ENCODE data around the gene ZNF311.

Gene ZNF311

GRCh38 chr6:29009358-29009757 is 4.2 kb upstream of the ZNF311 start:
- DNase-seq = no peak

GRCh38 chr6:29008089-29008488 is 3.0 kb upstream of the ZNF311 start:
- no peaks in the 10 kb centered on the region for H3K4me1 ChIP-seq (ENCODE audit: low read length)
- no peak overlapping the region for H3K27ac ChIP-seq (ENCODE audit: low read length)
- H3K4me2 ChIP-seq (ENCODE audit: low read depth, low read length) = no peak overlapping the region
- H4K20me1 ChIP-seq (ENCODE audit: insufficient read depth, low read length) = no peaks in the 10 kb centered on the region
- no peaks in the 10 kb centered on the region for H3K9me2 ChIP-seq (replicated peaks; ENCODE audit: insufficient read depth, low read length)
- H3K9me3 ChIP-seq (replicated peaks; ENCODE audit: insufficient read depth, low read length) = no peaks in the 10 kb centered on the region
- H2AFZ ChIP-seq (ENCODE audit: low read length) = no peak overlapping the region
- no peak for DNase-seq
- no peaks in the 10 kb centered on the region for H3K79me2 ChIP-seq (ENCODE audit: low read length)
- TF ChIP-seq CTCF (IDR thresholded peaks at IDR 0.05; ENCODE audit: low read length) (no peak), EZH2phosphoT487 (IDR thresholded peaks at IDR 0.05; ENCODE audit: low read length) (no peak), EZH2 (optimal IDR thresholded peaks at IDR 0.05; ENCODE audit: low read depth, low read length) (no peak)
- H3K27me3 ChIP-seq (replicated peaks; ENCODE audit: insufficient read depth, low read length) = no peaks in the 10 kb centered on the region
- H3K36me3 ChIP-seq (replicated peaks; ENCODE audit: insufficient read depth, low read length) = no peaks in the 10 kb centered on the region
- no peaks in the 10 kb centered on the region for H3F3A ChIP-seq (ENCODE audit: insufficient read depth, low read length)
- no peak overlapping the region for H3K4me3 ChIP-seq (ENCODE audit: low read length)
- H3K9ac ChIP-seq (ENCODE audit: low read length) = no peak overlapping the region

More at GRCh38 chr6:29009358-29009757, 4.2 kb upstream of the ZNF311 start:
- no peak overlapping the region for H3K27ac ChIP-seq (ENCODE audit: low read length)
- TF ChIP-seq EZH2 (optimal IDR thresholded peaks at IDR 0.05; ENCODE audit: low read depth, low read length) (no peak), EZH2phosphoT487 (IDR thresholded peaks at IDR 0.05; ENCODE audit: low read length) (no peak), CTCF (IDR thresholded peaks at IDR 0.05; ENCODE audit: low read length) (no peak)
- no peak overlapping the region for H3K4me3 ChIP-seq (ENCODE audit: low read length)
- no peak overlapping the region for H3K4me2 ChIP-seq (ENCODE audit: low read depth, low read length)
- H3K9ac ChIP-seq (ENCODE audit: low read length) = no peak overlapping the region
- H3K27me3 ChIP-seq (replicated peaks; ENCODE audit: insufficient read depth, low read length) = no peaks in the 10 kb centered on the region
- H3K36me3 ChIP-seq (replicated peaks; ENCODE audit: insufficient read depth, low read length) = no peaks in the 10 kb centered on the region
- H3K9me3 ChIP-seq (replicated peaks; ENCODE audit: insufficient read depth, low read length) = no peaks in the 10 kb centered on the region
- H3K4me1 ChIP-seq (ENCODE audit: low read length) = no peaks in the 10 kb centered on the region
- no peaks in the 10 kb centered on the region for H3K79me2 ChIP-seq (ENCODE audit: low read length)
- no peak overlapping the region for H2AFZ ChIP-seq (ENCODE audit: low read length)
- no peaks in the 10 kb centered on the region for H4K20me1 ChIP-seq (ENCODE audit: insufficient read depth, low read length)
- H3F3A ChIP-seq (ENCODE audit: insufficient read depth, low read length) = no peaks in the 10 kb centered on the region
- no peaks in the 10 kb centered on the region for H3K9me2 ChIP-seq (replicated peaks; ENCODE audit: insufficient read depth, low read length)

- Histone ChIP-seq H3K4me1 (ENCODE audit: low read length) (no peaks in the 10 kb centered on the region), H4K20me1 (ENCODE audit: insufficient read depth, low read length) (no peaks in the 10 kb centered on the region), H3F3A (ENCODE audit: insufficient read depth, low read length) (no peaks in the 10 kb centered on the region), H3K9ac (ENCODE audit: low read length) (no peak overlapping the region), H3K9me2 (replicated peaks; ENCODE audit: insufficient read depth, low read length) (no peaks in the 10 kb centered on the region), H3K36me3 (replicated peaks; ENCODE audit: insufficient read depth, low read length) (no peaks in the 10 kb centered on the region), H3K79me2 (ENCODE audit: low read length) (no peaks in the 10 kb centered on the region), H2AFZ (ENCODE audit: low read length) (no peak overlapping the region), H3K9me3 (replicated peaks; ENCODE audit: insufficient read depth, low read length) (no peaks in the 10 kb centered on the region), H3K27ac (ENCODE audit: low read length) (no peak overlapping the region), H3K4me3 (ENCODE audit: low read length) (no peak overlapping the region), H3K27me3 (replicated peaks; ENCODE audit: insufficient read depth, low read length) (no peaks in the 10 kb centered on the region), H3K4me2 (ENCODE audit: low read depth, low read length) (no peak overlapping the region)
- TF ChIP-seq CTCF (IDR thresholded peaks at IDR 0.05; ENCODE audit: low read length) = no peak
- TF ChIP-seq EZH2phosphoT487 (IDR thresholded peaks at IDR 0.05; ENCODE audit: low read length) = no peak
- no peak for TF ChIP-seq EZH2 (optimal IDR thresholded peaks at IDR 0.05; ENCODE audit: low read depth, low read length)
- no peak for DNase-seq
Observed at GRCh38 chr6:28996844-28997510, 8.1 kb downstream of the ZNF311 start.
